Neural crest cell (in vitro differentiated cells): ENCODE data around the gene ATXN7L1. TPM values are rescaled to one million over a fixed set of nuclear protein-coding genes. Genes with fewer than 3 reads are reported as not detected.

Experiments
- DNase-seq: peaks from one replicate; pipeline ENCODE4 v3.0.0; 2021; ENCODE audit warnings: low read depth, mixed read lengths, low spot score
- H3K27ac Mint-ChIP-seq: one replicate; pipeline ENCODE4 v1.8.0; 2021; ENCODE audit warnings: mild to moderate bottlenecking, mixed read lengths; ENCODE audit not compliant: unreplicated experiment
- H3K27me3 Mint-ChIP-seq: 2 replicates; pipeline ENCODE4 v1.8.0; 2021; ENCODE audit warnings: low read depth, mild to moderate bottlenecking, mixed read lengths
- H3K36me3 Mint-ChIP-seq: 2 replicates; pipeline ENCODE4 v1.8.0; 2021; ENCODE audit warnings: low read depth, mild to moderate bottlenecking, mixed read lengths
- H3K4me1 Mint-ChIP-seq: 2 replicates; pipeline ENCODE4 v1.8.0; 2021; ENCODE audit warnings: mixed read lengths
- H3K4me3 Mint-ChIP-seq: one replicate; pipeline ENCODE4 v1.8.0; 2021; ENCODE audit warnings: mild to moderate bottlenecking, mixed read lengths
- H3K9me3 Mint-ChIP-seq: 2 replicates; pipeline ENCODE4 v1.8.0; 2021; ENCODE audit warnings: mixed read lengths
- total RNA-seq: library from RNA; stranded (reverse); gene quantifications from 2 replicates; pipeline ENCODE4 v1.2.1, GENCODE V29; 2021
- TF ChIP-seq, protein P1 (sequence below): fragments of 200-600 bp; sonication (generic); conservative IDR thresholded peaks from 2 replicates; pipeline ENCODE4 v1.5.0; 2021; ENCODE audit warnings: antibody characterized with exemption, mild to moderate bottlenecking

ATXN7L1 gene
- total RNA-seq, 1 donor from 2014 or later, result 14.4 TPM

DNA sequence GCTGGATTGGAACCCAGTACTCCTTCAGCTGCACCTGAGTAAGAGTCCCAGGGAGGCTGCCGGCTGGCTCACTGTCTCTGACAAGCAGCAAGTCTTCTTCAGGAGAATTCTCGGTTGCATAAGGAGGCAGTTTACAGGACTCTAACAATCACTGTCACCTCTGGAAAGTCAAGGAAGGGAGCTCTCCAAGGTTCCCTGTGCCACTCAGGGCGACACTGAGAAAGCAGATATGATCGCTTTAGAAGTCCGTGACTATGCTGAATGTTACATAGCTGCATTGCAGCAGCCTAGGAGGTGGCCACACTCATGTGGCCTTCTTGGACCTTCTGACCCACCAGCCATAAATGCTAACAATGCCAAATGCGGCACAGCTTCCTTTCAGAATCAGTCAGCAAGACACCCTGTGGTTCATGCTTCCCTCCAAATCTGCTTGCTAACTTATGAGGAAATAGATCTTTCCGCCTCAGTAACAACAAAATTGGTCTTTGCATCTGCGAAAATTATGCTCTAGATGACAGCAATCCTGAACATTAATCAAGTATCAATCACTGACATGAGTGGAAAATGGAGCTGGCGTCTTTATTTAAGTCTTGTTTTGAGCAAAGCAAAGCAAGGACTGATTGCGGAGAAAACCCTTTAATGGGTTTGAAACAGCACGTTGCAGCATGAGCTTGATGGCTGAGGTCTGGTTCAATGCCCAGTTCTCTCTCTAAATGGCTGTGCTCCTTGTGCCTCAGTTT is 132.9 kb downstream of the ATXN7L1 start:
- DNase-seq, result no peak
- TF ChIP-seq, protein P1, sequence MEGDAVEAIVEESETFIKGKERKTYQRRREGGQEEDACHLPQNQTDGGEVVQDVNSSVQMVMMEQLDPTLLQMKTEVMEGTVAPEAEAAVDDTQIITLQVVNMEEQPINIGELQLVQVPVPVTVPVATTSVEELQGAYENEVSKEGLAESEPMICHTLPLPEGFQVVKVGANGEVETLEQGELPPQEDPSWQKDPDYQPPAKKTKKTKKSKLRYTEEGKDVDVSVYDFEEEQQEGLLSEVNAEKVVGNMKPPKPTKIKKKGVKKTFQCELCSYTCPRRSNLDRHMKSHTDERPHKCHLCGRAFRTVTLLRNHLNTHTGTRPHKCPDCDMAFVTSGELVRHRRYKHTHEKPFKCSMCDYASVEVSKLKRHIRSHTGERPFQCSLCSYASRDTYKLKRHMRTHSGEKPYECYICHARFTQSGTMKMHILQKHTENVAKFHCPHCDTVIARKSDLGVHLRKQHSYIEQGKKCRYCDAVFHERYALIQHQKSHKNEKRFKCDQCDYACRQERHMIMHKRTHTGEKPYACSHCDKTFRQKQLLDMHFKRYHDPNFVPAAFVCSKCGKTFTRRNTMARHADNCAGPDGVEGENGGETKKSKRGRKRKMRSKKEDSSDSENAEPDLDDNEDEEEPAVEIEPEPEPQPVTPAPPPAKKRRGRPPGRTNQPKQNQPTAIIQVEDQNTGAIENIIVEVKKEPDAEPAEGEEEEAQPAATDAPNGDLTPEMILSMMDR, result no peak
- H3K4me1 Mint-ChIP-seq, result no peaks in the 10 kb centered on the region
- no peaks in the 10 kb centered on the region for H3K9me3 Mint-ChIP-seq
- no peaks in the 10 kb centered on the region for H3K27me3 Mint-ChIP-seq
- no peaks in the 10 kb centered on the region for H3K36me3 Mint-ChIP-seq
- H3K27ac Mint-ChIP-seq, result no peak overlapping the region
- no peak overlapping the region for H3K4me3 Mint-ChIP-seq

GRCh38 chr7:105742787-105743186 is 133.6 kb downstream of the ATXN7L1 start:
- Mint-ChIP-seq H3K27ac (no peak overlapping the region), H3K9me3 (no peaks in the 10 kb centered on the region)
- TF ChIP-seq, protein P1, result no peak

GRCh38 chr7:105741982-105742381 is 134.4 kb downstream of the ATXN7L1 start:
- Mint-ChIP-seq H3K36me3 (no peaks in the 10 kb centered on the region), H3K9me3 (no peaks in the 10 kb centered on the region), H3K4me3 (no peak overlapping the region), H3K27ac (no peak overlapping the region), H3K27me3 (no peaks in the 10 kb centered on the region), H3K4me1 (no peaks in the 10 kb centered on the region)
- TF ChIP-seq, protein P1, result no peak
- DNase-seq, result no peak

More at GRCh38 chr7:105742787-105743186, 133.6 kb downstream of the ATXN7L1 start:
- H3K4me1 Mint-ChIP-seq, result no peaks in the 10 kb centered on the region
- H3K36me3 Mint-ChIP-seq, result no peaks in the 10 kb centered on the region
- DNase-seq, result no peak
- H3K27me3 Mint-ChIP-seq, result no peaks in the 10 kb centered on the region
- no peak overlapping the region for H3K4me3 Mint-ChIP-seq

DNA sequence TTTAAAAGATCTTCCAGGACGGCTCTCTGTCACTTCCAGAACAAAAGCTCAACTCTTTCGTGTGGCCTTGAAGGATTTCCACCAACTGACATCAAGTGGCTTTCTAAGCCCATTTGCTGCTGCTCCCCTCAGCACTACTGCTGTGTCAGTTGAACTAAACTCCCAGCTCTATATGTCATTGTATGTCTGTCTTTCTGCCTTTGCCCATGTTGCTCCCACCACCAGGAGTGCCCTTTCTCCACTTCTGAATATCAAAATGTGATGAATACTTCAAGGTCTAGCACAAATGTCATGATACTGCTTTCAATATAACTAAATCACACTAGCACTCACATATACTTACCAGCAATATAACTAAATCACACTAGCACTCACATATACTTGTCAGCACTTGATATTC is 138.3 kb downstream of the ATXN7L1 start:
- TF ChIP-seq, protein P1, result peak; percentile 20
- Mint-ChIP-seq H3K9me3 (peaks cover 4% of the 10 kb centered on the region), H3K4me3 (no peak overlapping the region), H3K36me3 (peaks cover 3% of the 10 kb centered on the region), H3K4me1 (no peaks in the 10 kb centered on the region), H3K27ac (no peak overlapping the region), H3K27me3 (no peaks in the 10 kb centered on the region)
- DNase-seq, result no peak

GRCh38 chr7:105734233-105734632 is 142.2 kb downstream of the ATXN7L1 start:
- Mint-ChIP-seq H3K4me3 (no peak overlapping the region), H3K4me1 (no peaks in the 10 kb centered on the region), H3K27ac (no peak overlapping the region), H3K27me3 (no peaks in the 10 kb centered on the region), H3K9me3 (peaks cover 4% of the 10 kb centered on the region), H3K36me3 (peaks cover 3% of the 10 kb centered on the region)
- TF ChIP-seq, protein P1, result no peak
- no peak for DNase-seq
